GM18508 (cell line): Measurements from ENCODE around the gene TSSK6.

Source experiments
- ATAC-seq: cut with Tn5 transposase; IDR thresholded peaks from one replicate; pipeline ENCODE4 v1.9.1; 2021; ENCODE audit warnings: moderate number of reproducible peaks; ENCODE audit not compliant: insufficient read depth, unreplicated experiment

The TSSK6 gene

GRCh38 chr19:19545707-19546106, 30.4 kb upstream of the TSSK6 start:
- ATAC-seq = no peak

GRCh38 chr19:19544954-19545591, 29.7 kb upstream of the TSSK6 start:
- ATAC-seq = no peak

- ATAC-seq = no peak
Measured at GRCh38 chr19:19544257-19544953, 29.1 kb upstream of the TSSK6 start.

- ATAC-seq = no peak
Measured at GRCh38 chr19:19543640-19544039, 28.3 kb upstream of the TSSK6 start.

- ATAC-seq = no peak
Measured at GRCh38 chr19:19543101-19543500, 27.8 kb upstream of the TSSK6 start.

- ATAC-seq = no peak
Measured at GRCh38 chr19:19542507-19542906, 27.2 kb upstream of the TSSK6 start.

GRCh38 chr19:19541616-19542015, 26.3 kb upstream of the TSSK6 start:
- ATAC-seq = no peak

GRCh38 chr19:19540715-19541515, 25.6 kb upstream of the TSSK6 start:
- no peak for ATAC-seq

GRCh38 chr19:19540064-19540714, 24.8 kb upstream of the TSSK6 start:
- no peak for ATAC-seq

GRCh38 chr19:19539698-19540063, 24.3 kb upstream of the TSSK6 start:
- no peak for ATAC-seq

- no peak for ATAC-seq
Measured at GRCh38 chr19:19538785-19539166, 23.4 kb upstream of the TSSK6 start.

- no peak for ATAC-seq
Measured at GRCh38 chr19:19538061-19538784, 22.9 kb upstream of the TSSK6 start, which contains the start of gene CILP2. Gene CILP2, plus strand, starts transcription at chr19:19538265. Its CDS starts 85 bp downstream, at chr19:19538350.

GRCh38 chr19:19537075-19538048, 22.0 kb upstream of the TSSK6 start:
- ATAC-seq = no peak

GRCh38 chr19:19535311-19536191, 20.2 kb upstream of the TSSK6 start:
- ATAC-seq = no peak

GRCh38 chr19:19534556-19535265, 19.4 kb upstream of the TSSK6 start:
- no peak for ATAC-seq

GRCh38 chr19:19533841-19534240, 18.5 kb upstream of the TSSK6 start:
- ATAC-seq = no peak
